Measurements from ENCODE around the gene OR6K2. TPM values are rescaled to one million over a fixed set of nuclear protein-coding genes. Genes with fewer than 3 reads are reported as not detected.

OR6K2 gene
- not detected in 5 replicates for total RNA-seq (2022; extraction: Qiagen RNA extraction; ENCODE audit: low read depth)

GRCh38 chr1:158700552-158700951, at the start of gene OR6K2:
TSS of gene OR6K2 (minus strand) at chr1:158700652. CDS start at chr1:158700652, 0 bp downstream.

GRCh38 chr1:158720620-158721019, 20.2 kb upstream of the OR6K2 start, which contains the start of gene OR6K3:
TSS of gene OR6K3 (minus strand) at chr1:158720720. CDS start at chr1:158718115, 2,605 bp downstream.

GRCh38 chr1:158686111-158687009, 14.1 kb downstream of the OR6K2 start, which contains the start of gene SPTA1:
TSS of gene SPTA1 (minus strand) at chr1:158686715. CDS start at chr1:158686517, 198 bp downstream.

Other genes starting within 250 kb of the OR6K2 start
- not detected in 5 replicates for gene OR10K1, start 238.8 kb downstream of the OR6K2 start, total RNA-seq (2022; extraction: Qiagen RNA extraction; ENCODE audit: low read depth)
- gene OR10R2, start 228.4 kb downstream of the OR6K2 start, total RNA-seq (2022; extraction: Qiagen RNA extraction; ENCODE audit: low read depth) = not detected in 5 replicates
- gene OR6Y1, start 146.2 kb downstream of the OR6K2 start, total RNA-seq (2022; extraction: Qiagen RNA extraction; ENCODE audit: low read depth) = not detected in 5 replicates
- gene OR6P1, start 130.1 kb downstream of the OR6K2 start, total RNA-seq (2022; extraction: Qiagen RNA extraction; ENCODE audit: low read depth) = not detected in 5 replicates
- not detected in 5 replicates for gene OR10X1, start 120.8 kb downstream of the OR6K2 start, total RNA-seq (2022; extraction: Qiagen RNA extraction; ENCODE audit: low read depth)
- not detected in 5 replicates for gene OR10Z1, start 95.4 kb downstream of the OR6K2 start, total RNA-seq (2022; extraction: Qiagen RNA extraction; ENCODE audit: low read depth)
- gene SPTA1, start 13.9 kb downstream of the OR6K2 start, total RNA-seq (2022; extraction: Qiagen RNA extraction; ENCODE audit: low read depth) = not detected in 5 replicates
- not detected in 5 replicates for gene OR6K3, start 20.1 kb upstream of the OR6K2 start, total RNA-seq (2022; extraction: Qiagen RNA extraction; ENCODE audit: low read depth)
- gene OR6K6, start 54.1 kb upstream of the OR6K2 start, total RNA-seq (2022; extraction: Qiagen RNA extraction; ENCODE audit: low read depth) = not detected in 5 replicates
- gene OR6N1, start 71.5 kb upstream of the OR6K2 start, total RNA-seq (2022; extraction: Qiagen RNA extraction; ENCODE audit: low read depth) = not detected in 5 replicates
- gene OR6N2, start 80.6 kb upstream of the OR6K2 start, total RNA-seq (2022; extraction: Qiagen RNA extraction; ENCODE audit: low read depth) = not detected in 5 replicates
- gene MNDA, start 130.7 kb upstream of the OR6K2 start, total RNA-seq (2022; extraction: Qiagen RNA extraction; ENCODE audit: low read depth) = not detected in 5 replicates
- gene PYHIN1, start 230.9 kb upstream of the OR6K2 start, total RNA-seq (2022; extraction: Qiagen RNA extraction; ENCODE audit: low read depth) = not detected in 5 replicates

Measured in A549 treated with GW870086 at 1 μM for 4 hours (cell line).